PFSK-1 (cell line): ENCODE measurements around the gene NAA16.

Experiments used
- FOXP2 ChIP-seq: optimal IDR thresholded peaks from 2 replicates; pipeline ENCODE3; 2011; ENCODE audit warnings: borderline replicate concordance, control low read depth, inconsistent platforms; ENCODE audit not compliant: insufficient read depth; ENCODE audit errors: extremely low read length, extremely low read depth
- POLR2AphosphoS5 ChIP-seq: IDR thresholded peaks from 2 replicates; pipeline ENCODE4 v1.6.1; 2012; ENCODE audit warnings: low read depth, mild to moderate bottlenecking, control low read depth, low read length, moderate library complexity
- SIN3A ChIP-seq: IDR thresholded peaks from 2 replicates; pipeline ENCODE4 v1.6.1; 2012; ENCODE audit warnings: mild to moderate bottlenecking, low read length, moderate library complexity, borderline replicate concordance; ENCODE audit not compliant: insufficient read depth
- TAF1 ChIP-seq: IDR thresholded peaks from 2 replicates; pipeline ENCODE4 v1.6.1; 2012; ENCODE audit warnings: low read length, control low read depth, borderline replicate concordance; ENCODE audit not compliant: insufficient read depth
- TF ChIP-seq, protein P1 (sequence below), 2 experiments: IDR thresholded peaks; 2 replicates each; pipeline versions ENCODE4 v1.6.1 to v1.8.0; 2011 to 2012; ENCODE audit warnings: low read depth in 2 of 2, low read length in 2 of 2, control low read depth in 1 of 2, inconsistent platforms in 1 of 2, mild to moderate bottlenecking in 1 of 2, moderate library complexity in 1 of 2; ENCODE audit not compliant: insufficient read depth in 1 of 2

Gene NAA16

GRCh38 chr13:41408121-41408520 is 97.1 kb downstream of the NAA16 start:
- no peak for TF ChIP-seq TAF1
- TF ChIP-seq FOXP2: no peak
- no peak for TF ChIP-seq POLR2AphosphoS5
- TF ChIP-seq, protein P1, sequence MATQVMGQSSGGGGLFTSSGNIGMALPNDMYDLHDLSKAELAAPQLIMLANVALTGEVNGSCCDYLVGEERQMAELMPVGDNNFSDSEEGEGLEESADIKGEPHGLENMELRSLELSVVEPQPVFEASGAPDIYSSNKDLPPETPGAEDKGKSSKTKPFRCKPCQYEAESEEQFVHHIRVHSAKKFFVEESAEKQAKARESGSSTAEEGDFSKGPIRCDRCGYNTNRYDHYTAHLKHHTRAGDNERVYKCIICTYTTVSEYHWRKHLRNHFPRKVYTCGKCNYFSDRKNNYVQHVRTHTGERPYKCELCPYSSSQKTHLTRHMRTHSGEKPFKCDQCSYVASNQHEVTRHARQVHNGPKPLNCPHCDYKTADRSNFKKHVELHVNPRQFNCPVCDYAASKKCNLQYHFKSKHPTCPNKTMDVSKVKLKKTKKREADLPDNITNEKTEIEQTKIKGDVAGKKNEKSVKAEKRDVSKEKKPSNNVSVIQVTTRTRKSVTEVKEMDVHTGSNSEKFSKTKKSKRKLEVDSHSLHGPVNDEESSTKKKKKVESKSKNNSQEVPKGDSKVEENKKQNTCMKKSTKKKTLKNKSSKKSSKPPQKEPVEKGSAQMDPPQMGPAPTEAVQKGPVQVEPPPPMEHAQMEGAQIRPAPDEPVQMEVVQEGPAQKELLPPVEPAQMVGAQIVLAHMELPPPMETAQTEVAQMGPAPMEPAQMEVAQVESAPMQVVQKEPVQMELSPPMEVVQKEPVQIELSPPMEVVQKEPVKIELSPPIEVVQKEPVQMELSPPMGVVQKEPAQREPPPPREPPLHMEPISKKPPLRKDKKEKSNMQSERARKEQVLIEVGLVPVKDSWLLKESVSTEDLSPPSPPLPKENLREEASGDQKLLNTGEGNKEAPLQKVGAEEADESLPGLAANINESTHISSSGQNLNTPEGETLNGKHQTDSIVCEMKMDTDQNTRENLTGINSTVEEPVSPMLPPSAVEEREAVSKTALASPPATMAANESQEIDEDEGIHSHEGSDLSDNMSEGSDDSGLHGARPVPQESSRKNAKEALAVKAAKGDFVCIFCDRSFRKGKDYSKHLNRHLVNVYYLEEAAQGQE (IDR thresholded peaks at IDR 0.05; ENCODE audit: insufficient read depth in 1 of 2, low read depth in 2 of 2, low read length in 2 of 2): no peak
- TF ChIP-seq SIN3A: no peak

GRCh38 chr13:41408746-41409145 is 97.7 kb downstream of the NAA16 start:
- TF ChIP-seq TAF1 (no peak), FOXP2 (no peak), SIN3A (no peak), POLR2AphosphoS5 (no peak)
- TF ChIP-seq, protein P1 (IDR thresholded peaks at IDR 0.05; ENCODE audit: insufficient read depth in 1 of 2, low read depth in 2 of 2, low read length in 2 of 2): no peak

GRCh38 chr13:41409611-41410010 is 98.5 kb downstream of the NAA16 start:
- TF ChIP-seq, protein P1 (IDR thresholded peaks at IDR 0.05; ENCODE audit: insufficient read depth in 1 of 2, low read depth in 2 of 2, low read length in 2 of 2): no peak
- TF ChIP-seq TAF1 (no peak), FOXP2 (no peak), SIN3A (no peak)

DNA sequence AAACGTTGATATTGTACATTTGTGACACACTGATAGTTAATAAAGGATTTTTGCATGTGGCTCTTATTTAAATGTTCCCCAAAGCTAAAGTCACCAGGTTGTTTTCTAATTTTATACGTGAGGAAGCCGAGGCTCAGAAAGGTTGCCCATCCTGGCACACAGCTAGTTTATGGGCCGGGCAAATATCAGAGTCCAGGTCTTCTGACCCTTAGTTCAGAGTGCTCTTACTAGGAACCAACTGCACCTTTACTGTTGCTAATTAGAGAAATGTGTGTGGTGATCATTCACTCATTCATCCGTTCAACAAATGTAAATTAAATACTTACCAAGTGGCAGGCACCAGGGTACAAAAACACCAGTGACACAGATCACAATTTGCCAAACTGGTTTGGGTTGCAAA is 100.0 kb downstream of the NAA16 start:
- no peak for TF ChIP-seq FOXP2
- TF ChIP-seq POLR2AphosphoS5: no peak
- TF ChIP-seq SIN3A: no peak
- no peak for TF ChIP-seq TAF1
- TF ChIP-seq, protein P1 (IDR thresholded peaks at IDR 0.05; ENCODE audit: insufficient read depth in 1 of 2, low read depth in 2 of 2, low read length in 2 of 2): no peak

GRCh38 chr13:41411522-41411921 is 100.5 kb downstream of the NAA16 start:
- TF ChIP-seq, protein P1 (IDR thresholded peaks at IDR 0.05; ENCODE audit: insufficient read depth in 1 of 2, low read depth in 2 of 2, low read length in 2 of 2): no peak
- TF ChIP-seq FOXP2 (no peak), TAF1 (no peak), SIN3A (no peak), POLR2AphosphoS5 (no peak)
